BLaER1 treated with 17β-estradiol and CSF1 and Interleukin-3, amounts not matched to agents 10 nM and 100 nM (cell line): Measurements from ENCODE around the gene FEN1.

ENCODE experiments used
- H3K27ac ChIP-seq, 11 experiments: shearing (Covaris generic); formaldehyde crosslinking; 2 replicates each; pipeline ENCODE4 v1.8.1; 2022
- H3K27me3 ChIP-seq, 11 experiments: shearing (Covaris generic); formaldehyde crosslinking; 2 replicates each; pipeline ENCODE4 v1.8.1; 2022
- H3K36me3 ChIP-seq, 11 experiments: shearing (Covaris generic); formaldehyde crosslinking; 2 replicates each; pipeline ENCODE4 v1.8.1; 2022
- H3K4me1 ChIP-seq, 10 experiments: shearing (Covaris generic); formaldehyde crosslinking; 2 replicates each; pipeline ENCODE4 v1.8.1; 2022
- H3K4me2 ChIP-seq, 11 experiments: shearing (Covaris generic); formaldehyde crosslinking; 2 replicates each; pipeline ENCODE4 v1.8.1; 2022
- H3K4me3 ChIP-seq, 10 experiments: shearing (Covaris generic); formaldehyde crosslinking; 2 replicates each; pipeline ENCODE4 v1.8.1; 2022
- H3K9ac ChIP-seq, 11 experiments: shearing (Covaris generic); formaldehyde crosslinking; 2 replicates each; pipeline ENCODE4 v1.8.1; 2022
- H3K9me3 ChIP-seq, 11 experiments: shearing (Covaris generic); formaldehyde crosslinking; replicated peaks in 1 of 11; 2 replicates each; pipeline ENCODE4 v1.8.1; 2022
- H4K20me1 ChIP-seq, 11 experiments: shearing (Covaris generic); formaldehyde crosslinking; 2 replicates each; pipeline ENCODE4 v1.8.1; 2022
- Cebpa-rat ChIP-seq, 11 experiments: shearing (Covaris generic); IDR thresholded peaks; 2 replicates each; pipeline ENCODE4 v1.8.1; 2022

Gene FEN1

DNA sequence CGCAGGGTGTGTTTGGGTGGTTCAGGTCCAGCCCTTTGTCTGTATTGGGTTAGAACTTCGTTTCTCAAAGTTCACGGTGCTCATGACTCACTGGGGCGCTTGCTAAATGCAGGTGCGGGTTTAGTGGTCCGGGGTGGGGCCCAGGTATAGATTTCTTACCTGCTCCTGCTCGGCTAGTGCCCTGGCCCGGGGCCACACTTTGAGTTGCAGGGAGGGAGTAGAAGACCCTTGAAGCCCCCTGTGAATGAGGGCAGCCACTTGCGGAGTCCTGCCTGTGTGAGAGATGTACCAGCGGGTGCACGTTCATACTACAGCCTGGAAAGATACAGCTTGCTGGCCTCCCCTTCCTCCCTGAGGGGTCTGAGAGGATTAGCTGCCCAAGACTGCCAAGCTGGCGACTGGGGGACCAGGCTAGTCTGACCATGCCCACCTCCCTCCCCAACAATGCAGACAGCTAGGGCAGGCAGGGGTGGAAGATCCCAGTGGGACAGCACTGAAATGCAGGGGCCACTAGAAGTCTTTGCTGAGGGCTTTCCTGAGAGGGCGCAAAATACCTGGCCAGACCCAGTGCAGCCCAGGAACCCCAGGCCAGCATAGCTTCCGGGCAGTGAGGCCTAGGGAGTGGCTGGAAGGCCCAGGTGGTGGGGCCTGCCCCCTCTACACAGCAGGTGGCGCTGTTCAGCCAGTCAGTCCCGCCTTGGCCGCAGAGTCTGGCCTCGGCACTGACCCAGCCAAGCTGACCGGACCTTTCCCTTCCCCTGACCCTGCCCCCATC, 45.3 kb upstream of the FEN1 start:
- Histone ChIP-seq H3K4me1 (peaks cover 1 to 26% (median 13%) of the 10 kb centered on the region in 10 experiments; a peak in 17 of 20 replicates), H3K27ac (no peak overlapping the region), H3K9ac (0 out of 22 replicates have a peak overlapping the region, but pooled peaks of 1 of the 11 experiments have one; percentile 42), H3K9me3 (no peaks in the 10 kb centered on the region), H3K27me3 (peaks cover 17 to 25% (median 20%) of the 10 kb centered on the region in 11 experiments), H3K36me3 (peaks cover 0 to 13% (median 0%) of the 10 kb centered on the region in 11 experiments; a peak in 3 of 22 replicates), H4K20me1 (peaks cover 0 to 11% (median 0%) of the 10 kb centered on the region in 11 experiments; a peak in 1 of 22 replicates), H3K4me3 (no peak overlapping the region), H3K4me2 (peak overlapping the region in 2 of 11 experiments; percentile 12 to 35; a peak in 3 of 22 replicates)
- TF ChIP-seq Cebpa-rat (IDR thresholded peaks at IDR 0.05) = no peak

DNA sequence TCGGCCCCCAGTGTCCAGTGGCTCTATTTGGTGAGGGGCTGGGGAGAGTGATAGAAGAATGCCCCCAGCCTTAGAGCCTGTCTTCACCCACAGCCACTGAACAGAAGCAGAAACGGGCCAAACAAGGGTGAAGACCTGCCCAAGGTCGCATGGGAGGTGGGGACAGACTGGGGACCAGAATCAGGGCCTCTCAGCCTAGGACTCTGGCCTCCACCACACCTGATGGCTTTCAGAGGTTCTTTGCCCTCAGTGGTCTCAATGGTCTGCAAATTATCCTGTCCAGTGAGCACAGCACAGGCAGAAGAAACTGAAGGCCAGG, 44.8 kb upstream of the FEN1 start:
- Histone ChIP-seq H3K27ac (no peak overlapping the region), H3K27me3 (peaks cover 22 to 30% (median 26%) of the 10 kb centered on the region in 11 experiments), H3K4me3 (no peak overlapping the region), H3K36me3 (peaks cover 0 to 13% (median 0%) of the 10 kb centered on the region in 11 experiments; a peak in 3 of 22 replicates), H3K9me3 (no peaks in the 10 kb centered on the region), H4K20me1 (peaks cover 0 to 11% (median 0%) of the 10 kb centered on the region in 11 experiments; a peak in 1 of 22 replicates), H3K4me1 (peaks cover 4 to 26% (median 13%) of the 10 kb centered on the region in 10 experiments; a peak in 17 of 20 replicates), H3K4me2 (peak overlapping the region in 2 of 11 experiments; percentile 12 to 35; a peak in 3 of 22 replicates), H3K9ac (no peak overlapping the region)
- no peak for TF ChIP-seq Cebpa-rat (IDR thresholded peaks at IDR 0.05)

DNA sequence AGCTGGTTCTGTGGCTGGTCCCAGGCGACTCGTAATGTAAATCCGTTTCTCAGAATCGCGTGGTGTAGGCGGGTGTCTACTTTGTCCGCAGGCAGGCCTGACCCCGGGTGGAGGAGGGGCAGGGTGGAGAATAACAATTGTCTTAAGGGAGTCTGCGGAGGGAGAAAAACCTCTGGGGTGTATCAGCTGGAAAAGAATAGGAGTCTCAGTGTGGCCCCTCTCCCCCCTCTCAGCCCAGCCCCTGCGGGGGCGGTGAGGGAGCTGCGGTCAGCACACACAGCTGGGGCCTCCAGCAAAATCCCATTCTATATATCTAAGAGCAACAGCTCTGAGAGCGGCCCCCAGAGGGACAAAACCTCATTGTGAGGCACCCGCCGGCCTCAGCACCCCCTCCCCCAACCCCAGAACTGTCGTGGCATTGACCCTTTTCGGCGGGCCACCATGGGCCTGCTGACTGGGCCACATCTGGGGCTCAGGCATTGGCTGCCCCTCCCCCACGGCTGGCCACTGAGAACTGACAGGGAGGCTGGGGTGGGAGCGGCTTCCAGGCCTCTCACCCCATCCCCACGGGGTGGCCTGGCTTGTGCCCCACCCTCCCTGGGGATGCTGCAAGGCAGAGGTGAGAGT, 43.0 kb upstream of the FEN1 start:
- Histone ChIP-seq H3K27me3 (peaks cover 36 to 48% (median 42%) of the 10 kb centered on the region in 11 experiments), H3K9ac (no peak overlapping the region), H3K4me2 (peak overlapping the region in 1 of 11 experiments; percentile 3; a peak in 1 of 22 replicates), H4K20me1 (peaks cover 0 to 11% (median 0%) of the 10 kb centered on the region in 11 experiments; a peak in 2 of 22 replicates), H3K4me3 (no peak overlapping the region), H3K4me1 (peaks cover 5 to 33% (median 16%) of the 10 kb centered on the region in 10 experiments; a peak in 16 of 20 replicates), H3K36me3 (peaks cover 0 to 3% (median 0%) of the 10 kb centered on the region in 11 experiments; a peak in 1 of 22 replicates), H3K27ac (no peak overlapping the region), H3K9me3 (no peaks in the 10 kb centered on the region)
- TF ChIP-seq Cebpa-rat (IDR thresholded peaks at IDR 0.05) = no peak

DNA sequence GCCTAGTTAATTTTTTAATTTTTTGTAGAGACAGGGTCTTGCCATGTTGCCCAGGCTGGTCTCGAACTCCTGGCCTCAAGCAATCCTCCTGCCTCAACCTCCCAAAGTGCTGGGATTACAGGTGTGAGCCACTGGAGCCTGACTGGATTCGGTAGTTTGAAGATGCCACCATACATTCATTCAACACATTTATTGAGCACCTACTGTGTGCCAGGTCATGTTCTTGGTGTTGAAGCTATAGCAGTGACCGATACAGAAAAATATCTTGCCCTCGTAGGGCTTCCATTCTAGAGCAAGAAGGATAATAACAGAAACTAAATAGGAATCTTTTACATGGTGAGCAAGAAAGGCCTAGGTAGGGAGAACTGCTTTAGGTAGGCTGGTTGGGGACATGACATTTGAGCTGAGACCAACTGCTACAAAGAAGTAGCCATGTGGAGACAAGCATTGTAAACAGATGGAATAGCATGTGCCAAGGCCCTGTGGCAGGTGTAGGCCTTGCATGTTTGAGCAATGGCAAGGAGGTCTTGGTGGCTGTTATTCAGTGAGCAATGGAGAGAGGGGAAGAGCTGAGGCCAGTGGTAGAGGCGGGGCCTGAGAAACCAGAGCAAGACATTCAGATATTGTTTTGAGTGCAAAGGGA, 42.0 kb upstream of the FEN1 start:
- TF ChIP-seq Cebpa-rat (IDR thresholded peaks at IDR 0.05) = no peak

DNA sequence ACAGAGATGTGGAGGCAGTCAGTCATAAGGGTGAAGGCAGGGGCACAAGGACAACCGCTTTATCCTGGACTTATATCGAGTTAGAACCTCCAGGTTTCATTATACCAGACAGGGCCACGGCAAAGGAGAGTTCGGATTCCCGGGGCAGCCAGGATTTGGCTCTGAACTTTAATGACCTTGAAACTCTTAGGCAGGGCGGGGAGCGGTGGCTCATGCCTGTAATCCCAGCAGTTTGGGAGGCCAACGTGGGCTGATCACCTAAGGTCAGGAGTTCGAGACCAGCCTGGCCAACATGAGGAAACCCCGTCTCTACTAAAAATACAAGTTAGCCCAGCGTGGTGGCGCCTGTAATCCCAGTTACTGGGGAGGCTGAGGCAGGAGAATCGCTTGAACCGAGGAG, 41.3 kb upstream of the FEN1 start:
- TF ChIP-seq Cebpa-rat (IDR thresholded peaks at IDR 0.05) = no peak
- H3K4me1 ChIP-seq = peaks cover 11 to 50% (median 28%) of the 10 kb centered on the region in 10 experiments
- no peaks in the 10 kb centered on the region for H3K9me3 ChIP-seq
- no peaks in the 10 kb centered on the region for H3K36me3 ChIP-seq
- H3K9ac ChIP-seq = no peak overlapping the region
- H4K20me1 ChIP-seq = peaks cover 0 to 3% (median 0%) of the 10 kb centered on the region in 11 experiments; a peak in 2 of 22 replicates
- H3K4me3 ChIP-seq = no peak overlapping the region
- no peak overlapping the region for H3K4me2 ChIP-seq
- peaks cover 36 to 53% (median 48%) of the 10 kb centered on the region in 11 experiments for H3K27me3 ChIP-seq
- no peak overlapping the region for H3K27ac ChIP-seq

More for the DNA sequence above, 42.0 kb upstream of the FEN1 start:
- peaks cover 36 to 53% (median 48%) of the 10 kb centered on the region in 11 experiments for H3K27me3 ChIP-seq
- no peak overlapping the region for H3K4me2 ChIP-seq
- H3K4me3 ChIP-seq = no peak overlapping the region
- H4K20me1 ChIP-seq = peaks cover 0 to 7% (median 0%) of the 10 kb centered on the region in 11 experiments; a peak in 2 of 22 replicates
- no peak overlapping the region for H3K27ac ChIP-seq
- no peak overlapping the region for H3K9ac ChIP-seq
- H3K36me3 ChIP-seq = no peaks in the 10 kb centered on the region
- peaks cover 5 to 44% (median 21%) of the 10 kb centered on the region in 10 experiments for H3K4me1 ChIP-seq
- no peaks in the 10 kb centered on the region for H3K9me3 ChIP-seq

DNA sequence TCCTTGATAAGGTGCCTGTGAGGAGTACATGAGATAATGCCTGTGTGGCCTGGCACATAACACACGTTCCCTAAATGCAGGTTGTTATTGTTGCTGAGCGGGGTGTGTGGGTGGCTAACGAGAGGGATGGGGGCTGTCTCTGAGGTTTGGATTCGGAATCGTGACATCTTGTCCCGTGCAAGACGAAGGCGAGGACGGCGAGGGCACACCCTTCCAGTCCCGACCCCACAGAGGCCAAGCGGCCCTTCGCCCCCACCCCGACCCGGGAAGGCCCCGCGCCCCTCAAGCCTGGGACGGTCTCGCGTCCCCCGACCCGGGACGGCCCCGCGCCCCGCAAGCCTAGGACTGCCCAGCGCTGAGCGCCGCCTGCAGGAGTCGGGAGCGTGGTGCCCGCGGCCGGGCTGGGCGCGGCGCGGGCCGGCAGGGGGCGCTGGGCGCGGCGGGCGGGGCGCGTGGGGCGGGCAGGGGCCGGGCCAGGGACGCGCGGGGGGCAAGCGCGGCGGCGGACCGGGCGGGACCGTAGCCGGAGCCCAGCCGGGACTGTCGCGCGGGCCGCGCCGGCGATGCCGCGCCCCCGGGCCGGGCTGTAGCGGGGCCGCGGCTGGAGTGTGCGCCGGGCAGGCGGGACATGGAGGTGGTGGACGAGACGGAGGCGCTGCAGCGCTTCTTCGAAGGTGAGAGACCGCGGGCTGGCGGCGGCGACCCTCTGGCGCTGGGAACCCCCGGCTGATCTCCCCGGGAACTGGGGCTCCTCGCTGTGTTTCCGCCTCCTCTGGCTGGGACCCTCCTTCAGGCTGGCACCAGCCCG, 40.4 kb upstream of the FEN1 start, which contains the start of gene MYRF:
TSS of gene MYRF (plus strand) at position 520 of the 808 bp plus-strand sequence. CDS start at position 629, 109 bp downstream.
- Histone ChIP-seq H3K4me1 (peaks cover 20 to 58% (median 37%) of the 10 kb centered on the region in 10 experiments), H3K27me3 (peaks cover 36 to 53% (median 48%) of the 10 kb centered on the region in 11 experiments), H3K4me2 (peak within 1 kb of the TSS; percentile 83 to 91 (median 85)), H3K36me3 (no peaks in the 10 kb centered on the region), H3K9ac (peak within 1 kb of the TSS in 10 of 11 experiments; percentile 18 to 73 (median 54); a peak in 15 of 22 replicates), H4K20me1 (peaks cover 0 to 3% (median 0%) of the 10 kb centered on the region in 11 experiments; a peak in 2 of 22 replicates), H3K9me3 (no peaks in the 10 kb centered on the region), H3K27ac (no peak within 1 kb of the TSS; a peak in 1 of 22 replicates), H3K4me3 (peak within 1 kb of the TSS; percentile 46 to 68 (median 53); a peak in 19 of 20 replicates)
- TF ChIP-seq Cebpa-rat (IDR thresholded peaks at IDR 0.05) = no peak

DNA sequence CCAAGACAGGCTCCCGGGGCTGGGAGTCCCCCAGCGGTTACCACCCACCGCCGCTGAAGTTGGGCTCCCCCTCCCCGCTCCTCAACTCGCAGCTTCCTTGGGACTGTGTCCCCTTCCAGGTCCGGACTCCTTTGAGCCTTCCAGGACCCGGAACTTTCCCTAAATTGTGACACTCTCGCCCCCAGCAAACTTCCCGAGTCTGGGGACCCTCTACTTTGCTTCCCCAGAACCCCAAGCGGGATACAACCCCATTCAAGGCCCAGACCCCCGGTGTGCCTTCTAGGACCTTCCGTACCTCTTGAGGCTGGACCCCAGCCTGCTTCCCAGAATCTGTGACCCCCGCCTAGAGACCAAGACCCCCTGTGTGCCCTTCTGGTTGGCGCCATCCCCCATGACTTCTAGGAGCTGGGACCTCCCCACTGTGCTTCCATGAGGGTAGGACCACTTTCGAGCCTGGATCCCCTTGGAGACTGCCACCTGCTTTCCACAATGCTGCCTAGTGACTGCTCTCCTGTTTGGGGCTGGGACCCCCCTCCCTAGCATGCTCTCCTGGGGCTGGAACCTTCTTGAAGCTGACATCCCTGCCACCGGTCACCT, 39.7 kb upstream of the FEN1 start:
- peak overlapping the region; percentile 46 to 68 (median 53); a peak in 19 of 20 replicates for H3K4me3 ChIP-seq
- peak overlapping the region in 10 of 11 experiments; percentile 18 to 73 (median 54); a peak in 15 of 22 replicates for H3K9ac ChIP-seq
- H3K36me3 ChIP-seq = no peaks in the 10 kb centered on the region
- H3K9me3 ChIP-seq = no peaks in the 10 kb centered on the region
- peaks cover 26 to 58% (median 43%) of the 10 kb centered on the region in 10 experiments for H3K4me1 ChIP-seq
- peaks cover 0 to 3% (median 0%) of the 10 kb centered on the region in 11 experiments; a peak in 2 of 22 replicates for H4K20me1 ChIP-seq
- TF ChIP-seq Cebpa-rat (IDR thresholded peaks at IDR 0.05) = no peak
- H3K27me3 ChIP-seq = peaks cover 36 to 53% (median 48%) of the 10 kb centered on the region in 11 experiments
- H3K4me2 ChIP-seq = peak overlapping the region; percentile 83 to 91 (median 85)
- no peak overlapping the region; a peak in 1 of 22 replicates for H3K27ac ChIP-seq
